ENCODE measurements around the gene S100A4.
A peak's percentile ranks its signal among the peaks of the same experiment; 100 is the strongest.

Gene S100A4

DNA sequence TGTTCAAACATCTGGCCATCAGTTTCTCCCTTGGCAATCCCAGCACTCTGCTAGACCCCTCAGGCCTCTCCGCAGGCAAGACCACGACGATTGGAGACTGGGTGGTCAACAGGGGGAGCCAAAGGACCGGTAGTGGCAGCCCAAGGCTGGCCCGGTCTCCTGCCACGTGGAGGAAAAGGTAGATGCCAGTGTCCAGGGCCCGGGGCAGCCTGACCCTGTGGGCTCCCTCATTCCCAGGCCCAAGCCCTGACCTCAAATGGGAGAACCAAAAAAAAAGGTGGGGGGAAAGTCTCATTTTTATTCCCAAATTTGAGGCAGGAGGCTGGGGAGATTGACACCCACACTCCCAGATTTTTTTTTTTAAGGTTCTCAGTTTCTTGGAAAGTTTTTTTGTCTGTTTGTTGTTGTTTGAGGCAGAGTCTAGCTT, 34.6 kb downstream of the S100A4 start:
- CTCF ChIA-PET = interaction anchor here (0.7 to 7.0 kb wide), 39 partner anchors 9 to 1032 kb away, joined by 3 to 109 read pairs (median 5); partner anchors contain the start of genes JTB, RAB13, S100A1 and S100A13
- POLR2A ChIA-PET = no interaction called here
- DNase-seq (ENCODE audit: extremely low spot score) = peak; percentile 89
- TF ChIP-seq CTCF (IDR thresholded peaks at IDR 0.05; ENCODE audit: control extremely low read depth, extremely low read depth, low read depth, missing control alignments) = peak; percentile 92

GRCh38 chr1:153509729-153510354, 35.8 kb downstream of the S100A4 start:
- TF ChIP-seq CTCF (IDR thresholded peaks at IDR 0.05; ENCODE audit: control extremely low read depth, extremely low read depth, low read depth, missing control alignments) = peak; percentile 59
- POLR2A ChIA-PET = no interaction called here
- CTCF ChIA-PET = interaction anchor here (0.6 to 7.0 kb wide), 32 partner anchors 8 to 825 kb away, joined by 3 to 109 read pairs (median 6); partner anchors contain the start of genes JTB, S100A1, S100A13 and S100A14
- peak; percentile 66 for DNase-seq (ENCODE audit: extremely low spot score)

- DNase-seq (ENCODE audit: extremely low spot score) = no peak
- POLR2A ChIA-PET = no interaction called here
- no peak for TF ChIP-seq CTCF (IDR thresholded peaks at IDR 0.05; ENCODE audit: control extremely low read depth, extremely low read depth, low read depth, missing control alignments)
- CTCF ChIA-PET = interaction anchor here (0.6 to 7.0 kb wide), 14 partner anchors 12 to 157 kb away, joined by 3 to 109 read pairs (median 8); partner anchors contain the start of genes S100A1, S100A13, S100A2 and S100A6
Measured at GRCh38 chr1:153509036-153509435, 36.6 kb downstream of the S100A4 start.

DNA sequence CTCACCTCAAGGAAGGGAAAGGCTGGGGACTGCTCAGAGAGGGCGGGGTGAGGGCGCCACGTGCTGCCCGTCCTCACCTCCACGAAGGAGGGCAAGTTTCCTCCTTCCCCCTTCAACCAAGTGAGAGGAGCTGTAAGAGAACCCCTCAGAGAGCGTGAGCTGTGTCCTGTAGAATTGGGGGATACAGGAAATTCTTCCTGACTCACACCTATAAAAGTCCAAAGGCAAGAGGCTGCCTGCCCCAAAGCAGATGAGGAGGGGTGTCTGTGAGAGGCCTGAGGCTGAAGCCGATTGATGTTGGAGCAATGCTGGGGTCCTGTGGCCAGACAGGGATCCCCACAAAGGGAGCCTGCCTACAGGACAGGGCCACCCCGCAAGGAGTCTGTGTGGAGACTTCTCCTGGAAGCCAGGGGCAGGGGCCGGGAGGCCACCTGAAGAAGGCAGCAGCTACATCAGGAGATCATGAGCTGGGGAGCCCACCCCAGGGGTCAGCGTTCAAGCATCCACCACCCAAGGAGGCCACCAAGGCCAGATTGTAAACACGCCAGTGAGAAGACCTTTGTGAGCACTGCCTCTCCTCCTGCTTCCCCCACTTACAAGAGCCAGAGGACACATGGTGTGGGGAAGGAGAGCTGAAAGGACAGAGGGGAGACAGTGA, 37.6 kb downstream of the S100A4 start:
- POLR2A ChIA-PET = interaction anchor here (0.6 kb wide), 1 partner anchor 123 kb away, joined by 3 read pairs; no protein-coding TSS in a partner anchor
- TF ChIP-seq CTCF (IDR thresholded peaks at IDR 0.05; ENCODE audit: control extremely low read depth, extremely low read depth, low read depth, missing control alignments) = no peak
- no peak for DNase-seq (ENCODE audit: extremely low spot score)
- CTCF ChIA-PET = interaction anchor here (0.9 to 7.0 kb wide), 7 partner anchors 13 to 156 kb away, joined by 3 to 109 read pairs (median 7); no protein-coding TSS in a partner anchor

DNA sequence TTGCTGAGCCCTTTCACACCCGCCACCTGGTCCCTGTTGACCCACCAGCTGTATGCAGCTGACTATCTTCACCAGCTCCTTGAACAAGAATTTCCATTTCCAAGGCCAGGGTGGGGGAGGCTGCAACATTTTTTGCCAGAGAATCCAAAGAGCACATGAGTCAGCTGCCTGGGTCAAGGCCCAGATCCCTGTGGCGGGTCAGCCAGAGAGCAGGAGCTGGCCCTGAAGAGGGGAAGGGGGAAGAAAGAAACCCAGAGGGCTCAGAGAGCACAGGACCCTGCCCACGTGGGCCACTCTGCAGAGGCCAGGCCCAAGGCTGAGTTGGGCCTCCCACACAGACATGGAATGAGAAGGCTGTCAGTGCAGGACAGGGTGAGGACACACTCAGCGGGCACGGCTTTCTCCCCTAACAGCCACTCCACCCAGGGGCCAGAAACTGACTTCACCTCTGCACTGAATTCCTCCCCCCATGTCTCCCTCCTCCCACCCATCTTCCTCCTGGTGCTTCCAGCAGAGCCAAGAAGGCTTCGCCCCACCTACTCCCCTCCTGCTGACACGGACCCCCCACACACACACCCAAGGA, 38.7 kb downstream of the S100A4 start:
- no peak for TF ChIP-seq CTCF (IDR thresholded peaks at IDR 0.05; ENCODE audit: control extremely low read depth, extremely low read depth, low read depth, missing control alignments)
- POLR2A ChIA-PET = no interaction called here
- DNase-seq (ENCODE audit: extremely low spot score) = no peak
- CTCF ChIA-PET = interaction anchor here (2.7 to 7.0 kb wide), 3 partner anchors 11 to 63 kb away, joined by 10 to 109 read pairs (median 61); no protein-coding TSS in a partner anchor

- TF ChIP-seq CTCF (IDR thresholded peaks at IDR 0.05; ENCODE audit: control extremely low read depth, extremely low read depth, low read depth, missing control alignments) = no peak
- ChIA-PET CTCF (interaction anchor here (0.9 to 7.0 kb wide), 3 partner anchors 11 to 154 kb away, joined by 3 to 61 read pairs (median 10); no protein-coding TSS in a partner anchor), POLR2A (no interaction called here)
- DNase-seq (ENCODE audit: extremely low spot score) = no peak
Measured at GRCh38 chr1:153506386-153506785, 39.2 kb downstream of the S100A4 start.
